Activated naive CD4-positive, alpha-beta T cell treated with anti-CD3 and anti-CD28 coated beads, Interleukin-2, amount 10 ng/mL, durations not matched to agents 7 days and 5 days (primary cell): ENCODE results near the gene TPP1.
A peak's percentile ranks its signal among the peaks of the same experiment; 100 is the strongest.

Experiments
- CTCF ChIA-PET: fragments of 350-600 bp; sonication (Branson Sonifier 250); formaldehyde crosslinking; loops from one replicate; lab custom pipeline; 2021; ENCODE audit warnings: antibody characterized with exemption; lab: Charles Lee
- DNase-seq: peaks from one replicate; pipeline ENCODE4 v3.0.0-alpha.2; 2020
- H3K27ac Mint-ChIP-seq: one replicate; pipeline ENCODE4 v1.8.0; 2021; ENCODE audit warnings: mild to moderate bottlenecking, moderate library complexity, mixed read lengths
- H3K27me3 Mint-ChIP-seq: one replicate; pipeline ENCODE4 v1.8.0; 2021; ENCODE audit warnings: mild to moderate bottlenecking, mixed read lengths
- H3K36me3 Mint-ChIP-seq: one replicate; pipeline ENCODE4 v1.8.0; 2021; ENCODE audit warnings: mixed read lengths
- H3K4me1 Mint-ChIP-seq: one replicate; pipeline ENCODE4 v1.8.0; 2021; ENCODE audit warnings: mixed read lengths
- H3K4me3 Mint-ChIP-seq: one replicate; pipeline ENCODE4 v1.8.0; 2021; ENCODE audit warnings: mild to moderate bottlenecking, moderate library complexity, mixed read lengths
- H3K9me3 Mint-ChIP-seq: one replicate; pipeline ENCODE4 v1.8.0; 2021; ENCODE audit warnings: mixed read lengths

The TPP1 gene

DNA sequence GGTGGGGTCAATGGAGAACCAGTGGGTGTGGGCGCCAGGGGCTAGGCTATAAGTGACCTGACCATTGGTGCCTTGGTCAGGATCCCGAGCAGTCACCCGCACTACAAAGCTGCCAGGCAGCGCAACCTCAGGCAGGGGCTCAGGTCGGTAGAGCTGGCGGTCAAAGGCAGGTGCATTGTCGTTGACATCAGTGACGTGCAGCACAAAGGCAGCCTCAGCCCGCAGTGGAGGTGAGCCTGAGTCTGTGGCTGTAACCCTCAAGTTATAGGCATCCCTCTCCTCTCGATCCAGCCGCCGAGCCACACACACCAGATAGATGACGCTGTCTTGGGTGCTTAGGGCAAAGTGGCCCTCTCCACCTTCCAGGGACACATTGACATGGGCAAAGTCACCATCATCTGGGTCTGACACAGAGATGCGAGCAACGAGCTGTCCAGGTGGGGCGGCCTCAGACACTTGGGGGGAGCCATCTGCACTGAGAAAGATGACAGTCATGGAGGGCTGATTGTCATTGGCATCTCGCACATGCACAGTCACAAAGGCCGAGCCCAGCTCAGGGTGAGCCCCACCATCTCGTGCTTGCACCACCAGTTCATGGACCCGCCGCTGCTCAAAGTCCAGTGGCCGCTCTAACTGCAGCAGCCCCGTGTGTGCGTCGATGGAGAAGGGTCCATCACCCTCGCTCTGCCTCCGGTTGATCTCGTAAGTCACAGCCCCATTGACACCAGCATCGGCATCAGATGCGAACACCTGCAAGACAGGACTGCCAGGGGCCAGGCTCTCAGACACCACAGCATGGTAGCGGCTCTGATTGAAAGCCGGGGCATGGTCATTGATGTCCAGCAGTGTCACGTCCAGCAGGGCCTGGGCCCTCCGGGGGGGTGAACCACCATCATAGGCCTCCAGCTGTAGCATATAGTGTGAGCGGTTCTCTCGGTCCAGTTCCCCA lies 21.1 kb upstream of the TPP1 start:
- CTCF ChIA-PET, result no interaction called here
- DNase-seq, result no peak
- peaks cover 4% of the 10 kb centered on the region for H3K4me1 Mint-ChIP-seq
- no peaks in the 10 kb centered on the region for H3K9me3 Mint-ChIP-seq
- no peaks in the 10 kb centered on the region for H3K36me3 Mint-ChIP-seq
- no peak overlapping the region for H3K4me3 Mint-ChIP-seq
- no peak overlapping the region for H3K27ac Mint-ChIP-seq
- no peaks in the 10 kb centered on the region for H3K27me3 Mint-ChIP-seq

GRCh38 chr11:6638429-6638828 lies 19.2 kb upstream of the TPP1 start:
- Mint-ChIP-seq H3K9me3 (no peaks in the 10 kb centered on the region), H3K36me3 (no peaks in the 10 kb centered on the region), H3K27me3 (no peaks in the 10 kb centered on the region), H3K4me1 (peaks cover 4% of the 10 kb centered on the region), H3K4me3 (no peak overlapping the region), H3K27ac (no peak overlapping the region)
- CTCF ChIA-PET, result interaction anchor here (1.4 to 1.7 kb wide), 2 partner anchors 15 to 195 kb away, joined by 4 read pairs; no protein-coding TSS in a partner anchor
- no peak for DNase-seq

DNA sequence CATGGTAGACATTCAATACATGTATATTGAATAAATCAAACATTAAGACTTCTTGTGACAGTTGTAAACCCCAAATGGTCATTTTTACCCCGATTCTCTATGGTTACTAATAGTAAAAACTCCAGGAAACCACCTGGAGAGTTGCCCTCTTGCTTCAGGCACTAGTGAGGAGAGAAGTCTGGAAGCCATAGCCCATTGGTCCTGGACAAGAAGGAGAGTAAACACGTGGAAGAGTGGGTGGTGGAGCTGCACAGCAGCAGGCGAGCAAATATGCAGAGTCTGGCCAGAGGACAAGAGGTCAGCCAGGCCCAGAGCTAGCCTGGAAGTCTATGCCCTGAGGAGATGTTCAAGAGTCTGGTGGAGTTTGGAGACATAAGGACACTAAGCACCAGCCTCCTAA lies 18.6 kb upstream of the TPP1 start:
- CTCF ChIA-PET, result interaction anchor here (1.4 kb wide), 1 partner anchor 194 kb away, joined by 4 read pairs; no protein-coding TSS in a partner anchor
- no peaks in the 10 kb centered on the region for H3K9me3 Mint-ChIP-seq
- H3K36me3 Mint-ChIP-seq, result no peaks in the 10 kb centered on the region
- DNase-seq, result no peak
- no peak overlapping the region for H3K4me3 Mint-ChIP-seq
- H3K27me3 Mint-ChIP-seq, result no peaks in the 10 kb centered on the region
- H3K4me1 Mint-ChIP-seq, result peaks cover 4% of the 10 kb centered on the region
- no peak overlapping the region for H3K27ac Mint-ChIP-seq

DNA sequence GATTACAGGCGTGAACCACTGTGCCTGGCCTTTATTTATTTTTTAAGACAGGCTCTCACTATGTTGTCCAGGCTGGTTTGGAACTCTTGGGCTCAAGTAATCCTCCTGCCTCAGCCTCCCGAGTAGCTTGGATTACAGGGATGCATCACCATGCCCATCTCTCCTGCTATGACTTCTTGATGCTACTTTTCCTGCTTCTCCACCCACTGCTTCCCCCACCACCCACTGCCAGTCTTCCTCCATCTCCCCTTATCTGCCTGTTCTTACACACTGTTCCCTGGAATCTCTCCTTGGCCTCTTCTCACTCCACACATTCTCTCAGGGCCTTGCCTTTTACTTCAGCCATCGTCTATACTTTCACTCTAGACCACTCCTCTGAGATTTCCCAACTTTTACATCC lies 17.3 kb upstream of the TPP1 start:
- H3K36me3 Mint-ChIP-seq, result no peaks in the 10 kb centered on the region
- peaks cover 4% of the 10 kb centered on the region for H3K4me1 Mint-ChIP-seq
- H3K9me3 Mint-ChIP-seq, result no peaks in the 10 kb centered on the region
- H3K4me3 Mint-ChIP-seq, result no peak overlapping the region
- CTCF ChIA-PET, result no interaction called here
- DNase-seq, result no peak
- H3K27ac Mint-ChIP-seq, result no peak overlapping the region
- H3K27me3 Mint-ChIP-seq, result no peaks in the 10 kb centered on the region

GRCh38 chr11:6635082-6635932 lies 16.1 kb upstream of the TPP1 start:
- no peak for DNase-seq
- Mint-ChIP-seq H3K9me3 (no peaks in the 10 kb centered on the region), H3K27me3 (no peaks in the 10 kb centered on the region), H3K4me3 (no peak overlapping the region), H3K27ac (no peak overlapping the region), H3K36me3 (no peaks in the 10 kb centered on the region), H3K4me1 (peaks cover 4% of the 10 kb centered on the region)
- CTCF ChIA-PET, result no interaction called here

DNA sequence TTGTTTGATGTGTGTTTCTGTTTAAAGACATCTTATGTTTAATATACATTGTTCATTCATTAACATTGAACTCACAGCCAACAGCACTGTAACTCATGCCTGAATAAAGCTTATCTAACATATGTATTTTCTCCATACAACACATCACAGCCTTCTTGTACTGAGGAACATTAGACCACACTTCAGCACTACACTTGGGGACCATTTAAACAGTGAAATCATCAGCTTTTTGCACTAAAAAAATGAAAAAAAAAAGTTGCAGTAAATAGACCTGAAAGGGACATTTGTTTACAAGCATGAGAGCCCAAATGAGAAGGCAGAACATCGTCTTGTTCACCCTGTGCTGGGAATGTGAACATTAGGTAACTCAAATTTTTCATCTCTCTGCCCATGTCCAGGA lies 15.3 kb upstream of the TPP1 start:
- CTCF ChIA-PET, result no interaction called here

GRCh38 chr11:6633422-6634408 lies 14.5 kb upstream of the TPP1 start:
- CTCF ChIA-PET, result no interaction called here
- no peaks in the 10 kb centered on the region for H3K36me3 Mint-ChIP-seq
- H3K4me1 Mint-ChIP-seq, result peaks cover under 1% of the 10 kb centered on the region
- H3K9me3 Mint-ChIP-seq, result no peaks in the 10 kb centered on the region
- H3K27me3 Mint-ChIP-seq, result no peaks in the 10 kb centered on the region
- no peak overlapping the region for H3K27ac Mint-ChIP-seq
- DNase-seq, result peak; percentile 9
- H3K4me3 Mint-ChIP-seq, result no peak overlapping the region

More for the DNA sequence above, 15.3 kb upstream of the TPP1 start:
- Mint-ChIP-seq H3K4me3 (no peak overlapping the region), H3K36me3 (no peaks in the 10 kb centered on the region), H3K9me3 (no peaks in the 10 kb centered on the region), H3K4me1 (peaks cover 4% of the 10 kb centered on the region), H3K27me3 (no peaks in the 10 kb centered on the region), H3K27ac (no peak overlapping the region)
- no peak for DNase-seq

DNA sequence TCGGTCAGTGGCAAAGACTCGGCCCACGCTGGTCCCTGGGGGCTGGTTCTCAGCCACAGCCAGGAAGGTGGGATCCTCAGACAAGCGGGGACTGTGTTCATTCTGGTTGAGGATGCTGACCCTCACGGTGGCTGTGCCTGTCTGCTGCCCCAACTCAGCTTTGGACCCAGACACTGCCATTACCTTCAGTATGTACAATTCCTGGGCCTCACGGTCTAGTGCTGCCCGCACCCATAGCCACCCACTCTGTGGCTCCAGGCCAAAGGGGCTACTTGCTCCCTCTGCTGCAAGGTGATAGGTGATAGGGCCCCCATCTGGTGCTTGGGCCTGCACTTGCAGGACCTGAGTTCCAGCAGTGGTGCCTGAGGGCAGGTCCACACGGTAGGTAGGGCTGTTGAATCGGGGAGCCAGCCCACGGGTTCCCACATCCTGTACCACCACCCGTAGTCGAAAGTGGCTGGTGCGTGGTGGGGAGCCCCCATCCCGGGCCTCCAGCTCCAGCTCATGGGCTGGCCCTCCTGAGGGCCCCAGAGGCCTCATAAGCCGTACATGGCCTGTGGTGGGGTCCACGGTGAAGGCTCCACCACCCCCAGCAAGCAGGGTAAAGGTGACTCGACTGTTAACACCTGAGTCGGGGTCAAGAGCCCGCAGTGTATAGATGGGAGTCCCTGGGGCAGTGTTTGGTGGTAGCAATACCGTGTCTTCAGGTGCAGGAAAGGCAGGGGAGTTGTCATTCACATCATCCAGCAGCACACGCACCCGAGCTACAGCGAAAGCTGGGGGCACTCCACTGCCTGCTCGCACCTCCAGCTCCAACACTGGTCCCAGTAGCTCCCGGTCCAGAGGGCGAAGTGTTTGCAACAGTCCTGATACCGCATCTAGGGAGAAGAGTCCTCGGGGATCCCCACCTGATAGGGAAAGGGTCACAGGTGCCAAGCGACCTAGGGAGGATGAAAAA lies 13.2 kb upstream of the TPP1 start:
- H3K9me3 Mint-ChIP-seq, result no peaks in the 10 kb centered on the region
- no peak for DNase-seq
- H3K4me3 Mint-ChIP-seq, result no peak overlapping the region
- no peak overlapping the region for H3K27ac Mint-ChIP-seq
- no peaks in the 10 kb centered on the region for H3K27me3 Mint-ChIP-seq
- H3K36me3 Mint-ChIP-seq, result no peaks in the 10 kb centered on the region
- H3K4me1 Mint-ChIP-seq, result peaks cover 12% of the 10 kb centered on the region
- CTCF ChIA-PET, result interaction anchor here (1.7 kb wide), 1 partner anchor 20 kb away, joined by 5 read pairs; the partner anchor contains the start of gene TAF10

DNA sequence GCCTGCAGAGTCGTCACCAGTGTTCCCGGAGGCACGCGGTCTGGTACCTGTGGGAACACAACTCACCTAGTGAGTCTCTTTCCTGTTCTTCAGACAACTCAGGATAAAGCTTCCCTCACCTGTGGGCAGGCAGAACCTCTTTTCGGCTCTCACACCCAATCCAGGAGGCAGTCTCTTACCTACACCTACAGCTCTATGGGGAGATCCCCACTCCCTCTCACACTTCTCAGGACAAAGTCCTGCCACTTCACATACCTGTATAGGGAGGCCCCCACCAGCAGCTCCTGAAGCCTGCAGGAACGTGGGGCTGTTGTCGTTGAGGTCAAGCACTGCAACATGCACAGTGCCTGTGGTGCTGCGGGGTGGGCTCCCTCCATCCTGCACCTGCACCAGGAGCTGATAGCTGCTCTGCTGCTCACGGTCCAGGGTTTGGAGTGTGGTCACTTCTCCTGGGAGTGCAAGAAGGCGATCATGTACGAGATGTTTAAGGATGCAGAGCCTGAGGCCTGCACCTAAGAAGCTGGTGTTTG lies 12.2 kb upstream of the TPP1 start:
- Mint-ChIP-seq H3K4me3 (no peak overlapping the region), H3K27me3 (no peaks in the 10 kb centered on the region), H3K27ac (no peak overlapping the region), H3K4me1 (peaks cover 22% of the 10 kb centered on the region), H3K36me3 (no peaks in the 10 kb centered on the region), H3K9me3 (no peaks in the 10 kb centered on the region)
- CTCF ChIA-PET, result interaction anchor here (0.8 to 1.7 kb wide), 2 partner anchors 19 to 27 kb away, joined by 3 to 5 read pairs; partner anchors contain the start of gene TAF10
- no peak for DNase-seq

DNA sequence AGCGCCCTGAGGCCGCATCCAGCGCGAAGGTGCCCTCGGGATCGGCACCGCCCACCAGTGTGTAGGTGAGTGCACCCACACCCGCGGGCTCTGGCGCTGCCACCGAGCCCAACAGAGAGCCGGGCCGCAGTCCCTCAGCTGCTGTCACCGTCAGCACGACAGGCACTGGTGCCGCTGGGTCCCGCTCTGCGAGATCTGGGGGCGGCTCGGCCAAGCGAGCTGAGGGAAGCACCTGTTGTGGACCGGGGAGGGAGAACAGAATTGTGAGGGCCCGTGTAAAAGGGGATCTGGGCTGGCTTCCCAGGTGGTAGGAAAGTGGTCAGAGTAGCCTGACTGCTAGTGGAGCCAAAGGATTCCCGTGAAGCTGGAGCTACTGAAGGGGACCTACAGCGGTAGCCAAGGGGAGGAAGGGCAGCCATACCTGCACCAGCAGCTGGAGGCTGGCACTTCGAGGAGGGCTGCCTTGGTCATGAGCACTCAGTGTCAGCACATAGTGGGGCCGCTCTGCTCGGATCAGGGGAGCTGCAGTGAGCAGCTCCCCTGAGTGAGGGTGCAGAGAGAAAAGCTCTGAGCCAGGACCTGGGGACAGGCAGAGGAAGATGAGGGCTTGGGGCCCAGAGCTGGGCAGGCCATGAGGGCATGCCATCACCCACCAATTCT lies 11.5 kb upstream of the TPP1 start:
- Mint-ChIP-seq H3K4me3 (no peak overlapping the region), H3K27ac (no peak overlapping the region), H3K9me3 (no peaks in the 10 kb centered on the region), H3K27me3 (no peaks in the 10 kb centered on the region), H3K4me1 (peaks cover 24% of the 10 kb centered on the region), H3K36me3 (no peaks in the 10 kb centered on the region)
- DNase-seq, result no peak
- CTCF ChIA-PET, result interaction anchor here (0.8 kb wide), 1 partner anchor 26 kb away, joined by 3 read pairs; no protein-coding TSS in a partner anchor

DNA sequence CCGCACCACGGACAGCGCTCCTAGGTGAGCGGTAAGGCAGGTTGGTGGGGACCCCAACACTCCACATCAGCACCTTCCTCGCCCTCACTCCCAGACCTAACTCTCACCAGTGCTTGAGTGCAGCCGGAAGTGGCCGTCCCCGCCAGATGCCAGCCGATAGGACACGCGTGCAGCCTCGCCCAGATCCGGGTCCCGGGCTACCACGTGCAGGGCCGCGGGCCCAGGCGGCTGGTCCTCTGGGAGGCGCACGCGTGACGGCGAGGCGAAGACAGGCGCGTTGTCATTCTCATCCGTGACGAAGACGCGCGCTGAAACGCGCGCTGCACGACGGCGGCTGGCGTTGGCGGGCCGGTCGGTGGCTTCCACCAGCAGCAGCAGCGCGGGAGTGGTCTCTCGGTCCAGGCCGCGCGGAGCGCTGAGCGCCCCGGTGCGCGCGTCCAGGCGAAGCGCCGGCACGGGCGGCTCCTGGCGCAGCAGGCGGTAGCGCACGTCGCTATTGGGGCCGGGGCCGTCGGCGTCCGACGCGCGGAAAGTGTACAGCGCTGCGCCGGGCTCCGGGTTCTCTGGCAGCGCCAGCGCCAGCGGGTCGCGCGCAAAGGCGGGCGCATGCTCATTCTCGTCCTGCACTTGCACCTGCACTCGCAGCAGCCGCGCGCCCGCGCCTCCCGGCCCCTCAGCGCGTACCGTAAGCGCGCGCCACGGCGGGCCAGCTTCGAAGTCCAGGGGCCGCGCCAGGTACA lies 10.8 kb upstream of the TPP1 start:
- Mint-ChIP-seq H3K36me3 (no peaks in the 10 kb centered on the region), H3K4me1 (peaks cover 24% of the 10 kb centered on the region), H3K27ac (no peak overlapping the region), H3K4me3 (no peak overlapping the region), H3K27me3 (no peaks in the 10 kb centered on the region), H3K9me3 (no peaks in the 10 kb centered on the region)
- CTCF ChIA-PET, result no interaction called here
- no peak for DNase-seq
